Measurements from ENCODE around the gene AGER. TPM values are rescaled to one million over a fixed set of nuclear protein-coding genes. Genes with fewer than 3 reads are reported as not detected.

The AGER gene
- total and polyA plus RNA-seq, 9 of the 15 experiments (the other 6 are each of a cell fraction or from before 2014, with no cell fraction given), result 1.2 to 11.5 (median 4.1) TPM

- Histone ChIP-seq H3K9me3 (replicated peaks; ENCODE audit: control insufficient read depth, insufficient read depth, low read depth, low read length) (no peaks in the 10 kb centered on the region), H3K4me1 (replicated peaks in 1 of 2; ENCODE audit: control insufficient read depth in 2 of 2, insufficient read depth in 2 of 2, low read length in 2 of 2) (peaks cover 23 to 45% of the 10 kb centered on the region in 2 experiments), H3K79me2 (ENCODE audit: control insufficient read depth, insufficient read depth, low read length) (peaks cover 20% of the 10 kb centered on the region), H3K9ac (ENCODE audit: insufficient read depth in 1 of 2, low read depth in 2 of 2, low read length in 2 of 2) (no peak overlapping the region), H4K20me1 (replicated peaks; ENCODE audit: control insufficient read depth, insufficient read depth, low read length) (no peaks in the 10 kb centered on the region), H2AFZ (ENCODE audit: low read depth, low read length) (no peak overlapping the region), H3K4me3 (no peak overlapping the region), H3K36me3 (ENCODE audit: control insufficient read depth, insufficient read depth, low read length) (no peaks in the 10 kb centered on the region), H3K27ac (ENCODE audit: extremely low read depth, low read depth, low read length) (no peak overlapping the region), H3K4me2 (ENCODE audit: insufficient read depth, low read length) (no peak overlapping the region), H3K9me1 (ENCODE audit: control insufficient read depth, insufficient read depth, low read length) (no peaks in the 10 kb centered on the region), H3K27me3 (ENCODE audit: control insufficient read depth in 2 of 2, insufficient read depth in 2 of 2, low read length in 2 of 2) (no peaks in the 10 kb centered on the region)
- ChIA-PET CTCF (ENCODE audit: low intra/inter-chr PET ratio) (no interaction called here), POLR2A (interaction anchor here (0.6 to 2.0 kb wide), 5 partner anchors 9 to 1531 kb away, joined by 3 to 11 read pairs (median 3); no protein-coding TSS in a partner anchor)
- 90% methylated on average over 31 of the region's 47 CpGs for WGBS (ENCODE audit: insufficient coverage, low coverage, missing lambda C conversion rate)
- intact Hi-C loops (cut with micrococcal nuclease) (no loop called here), in situ Hi-C loops (cut with MboI) (no loop called here)
- DNase-seq (ENCODE audit: extremely low read depth in 1 of 4, low spot score in 3 of 4), result no peak
- no TSS peak for BruUV-seq (replicated peaks)
- TF ChIP-seq KLF13 (tag; IDR thresholded peaks at IDR 0.05; ENCODE audit: borderline replicate concordance, low read depth) (no peak), ZBTB33 (CRISPR knock-in tag; IDR thresholded peaks at IDR 0.05) (0 out of 2 replicates have a peak, but pooled peaks have one; percentile 42), SMAD1 (IDR thresholded peaks at IDR 0.05; ENCODE audit: low read depth, low read length, partially characterized antibody) (no peak), PCBP1 (IDR thresholded peaks at IDR 0.05; ENCODE audit: low read depth, low read length, poor library complexity, severe bottlenecking) (peak; percentile 78), ZBTB7A (IDR thresholded peaks at IDR 0.05; ENCODE audit: borderline replicate concordance, control insufficient read depth, low read depth, low read length) (0 out of 2 replicates have a peak, but pooled peaks have one; percentile 6)
- no peak for FAIRE-seq
- ATAC-seq, result no peak
Measured at GRCh38 chr6:32149092-32149755, 34.8 kb downstream of the AGER start.
